Measurements from ENCODE around the gene FBP2. TPM values are rescaled to one million over a fixed set of nuclear protein-coding genes. Genes with fewer than 3 reads are reported as not detected.

Gene FBP2
- total RNA-seq, 1 donor from 2014 or later, result not detected

DNA sequence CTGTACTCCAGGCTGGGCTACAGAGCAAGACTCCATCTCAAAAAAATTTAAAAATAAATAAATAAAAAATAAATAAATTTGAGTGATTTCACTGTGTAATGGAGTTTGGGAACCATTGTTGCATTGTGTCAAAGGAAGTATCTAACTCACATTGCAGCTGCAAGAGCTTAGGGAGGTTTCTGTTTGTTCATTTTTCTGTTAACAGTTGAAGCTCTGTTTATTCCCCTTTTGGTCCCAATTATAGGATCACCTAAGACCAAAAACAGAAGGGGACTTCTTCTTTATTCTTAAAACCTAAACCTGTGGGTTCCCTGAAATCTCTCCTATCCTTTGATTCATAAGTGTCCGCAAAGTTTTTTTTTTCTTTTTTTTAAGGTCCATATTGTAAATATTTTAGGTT lies 67.4 kb downstream of the FBP2 start:
- no peak for FAIRE-seq
- Histone ChIP-seq H3K4me3 (ENCODE audit: low read depth, low read length) (no peak overlapping the region), H3K27me3 (ENCODE audit: control insufficient read depth, insufficient read depth, low read length) (no peaks in the 10 kb centered on the region), H3K36me3 (ENCODE audit: control insufficient read depth, insufficient read depth, low read length) (no peaks in the 10 kb centered on the region)
- no peak for DNase-seq (ENCODE audit: low read depth)
- TF ChIP-seq, protein P1, sequence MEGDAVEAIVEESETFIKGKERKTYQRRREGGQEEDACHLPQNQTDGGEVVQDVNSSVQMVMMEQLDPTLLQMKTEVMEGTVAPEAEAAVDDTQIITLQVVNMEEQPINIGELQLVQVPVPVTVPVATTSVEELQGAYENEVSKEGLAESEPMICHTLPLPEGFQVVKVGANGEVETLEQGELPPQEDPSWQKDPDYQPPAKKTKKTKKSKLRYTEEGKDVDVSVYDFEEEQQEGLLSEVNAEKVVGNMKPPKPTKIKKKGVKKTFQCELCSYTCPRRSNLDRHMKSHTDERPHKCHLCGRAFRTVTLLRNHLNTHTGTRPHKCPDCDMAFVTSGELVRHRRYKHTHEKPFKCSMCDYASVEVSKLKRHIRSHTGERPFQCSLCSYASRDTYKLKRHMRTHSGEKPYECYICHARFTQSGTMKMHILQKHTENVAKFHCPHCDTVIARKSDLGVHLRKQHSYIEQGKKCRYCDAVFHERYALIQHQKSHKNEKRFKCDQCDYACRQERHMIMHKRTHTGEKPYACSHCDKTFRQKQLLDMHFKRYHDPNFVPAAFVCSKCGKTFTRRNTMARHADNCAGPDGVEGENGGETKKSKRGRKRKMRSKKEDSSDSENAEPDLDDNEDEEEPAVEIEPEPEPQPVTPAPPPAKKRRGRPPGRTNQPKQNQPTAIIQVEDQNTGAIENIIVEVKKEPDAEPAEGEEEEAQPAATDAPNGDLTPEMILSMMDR (IDR thresholded peaks at IDR 0.05; ENCODE audit: insufficient read depth, low read length, severe bottlenecking), result no peak

DNA sequence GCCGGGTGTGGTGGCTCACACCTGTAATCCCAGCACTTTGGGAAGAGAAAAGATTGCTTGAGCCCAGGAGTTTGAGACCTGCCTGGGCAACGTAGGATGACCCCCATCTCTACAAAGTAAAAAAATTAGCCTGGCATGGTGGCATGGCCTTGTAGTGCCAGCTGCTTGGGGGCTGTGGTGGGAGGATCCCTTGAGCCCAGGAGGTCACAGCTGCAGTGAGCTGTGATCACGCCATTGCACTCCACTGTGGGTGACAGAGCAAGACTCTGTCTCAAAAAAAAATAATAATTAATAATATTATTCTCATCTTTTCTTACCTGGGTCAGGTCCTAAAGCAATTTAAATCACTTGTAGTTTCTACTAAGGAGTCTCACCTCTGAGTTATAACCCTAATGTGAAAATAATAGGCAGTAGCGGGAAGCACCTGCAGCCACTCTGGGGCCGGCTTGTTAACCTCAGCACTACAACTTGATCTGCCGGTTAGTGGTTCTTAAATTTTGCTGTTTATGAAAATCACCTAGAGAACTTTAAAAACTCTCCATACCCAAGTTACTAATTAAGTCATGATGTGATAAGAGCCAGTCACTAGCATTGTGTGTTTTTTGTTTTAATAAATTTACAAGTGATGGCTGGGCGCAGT lies 68.1 kb downstream of the FBP2 start:
- Histone ChIP-seq H3K4me3 (ENCODE audit: low read depth, low read length) (no peak overlapping the region), H3K27me3 (ENCODE audit: control insufficient read depth, insufficient read depth, low read length) (no peaks in the 10 kb centered on the region), H3K36me3 (ENCODE audit: control insufficient read depth, insufficient read depth, low read length) (no peaks in the 10 kb centered on the region)
- no peak for DNase-seq (ENCODE audit: low read depth)
- no peak for FAIRE-seq
- TF ChIP-seq, protein P1 (IDR thresholded peaks at IDR 0.05; ENCODE audit: insufficient read depth, low read length, severe bottlenecking), result no peak

DNA sequence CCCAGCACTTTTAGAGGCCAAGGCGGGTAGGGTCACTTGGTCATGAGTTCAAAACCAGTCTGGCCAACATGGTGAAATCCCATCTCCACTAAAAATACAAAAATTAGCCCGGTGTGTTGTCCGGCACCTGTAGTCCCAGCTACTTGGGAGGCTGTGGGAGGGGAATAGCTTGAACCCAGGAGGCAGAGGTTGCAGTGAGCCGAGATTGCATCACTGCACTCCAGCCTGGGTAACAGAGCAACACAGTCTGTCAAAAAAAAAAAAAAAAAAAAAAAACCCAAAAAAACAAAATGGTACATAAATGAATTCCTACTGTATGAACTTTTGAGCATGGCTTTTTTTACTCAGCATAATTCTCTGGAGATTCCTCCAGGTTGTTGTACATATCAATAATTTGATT lies 76.4 kb downstream of the FBP2 start:
- no peaks in the 10 kb centered on the region for H3K36me3 ChIP-seq (ENCODE audit: control insufficient read depth, insufficient read depth, low read length)
- no peaks in the 10 kb centered on the region for H3K27me3 ChIP-seq (ENCODE audit: control insufficient read depth, insufficient read depth, low read length)
- DNase-seq (ENCODE audit: low read depth) (no peak), FAIRE-seq (no peak)
- no peak overlapping the region for H3K4me3 ChIP-seq (ENCODE audit: low read depth, low read length)
- TF ChIP-seq, protein P1 (IDR thresholded peaks at IDR 0.05; ENCODE audit: insufficient read depth, low read length, severe bottlenecking), result no peak

DNA sequence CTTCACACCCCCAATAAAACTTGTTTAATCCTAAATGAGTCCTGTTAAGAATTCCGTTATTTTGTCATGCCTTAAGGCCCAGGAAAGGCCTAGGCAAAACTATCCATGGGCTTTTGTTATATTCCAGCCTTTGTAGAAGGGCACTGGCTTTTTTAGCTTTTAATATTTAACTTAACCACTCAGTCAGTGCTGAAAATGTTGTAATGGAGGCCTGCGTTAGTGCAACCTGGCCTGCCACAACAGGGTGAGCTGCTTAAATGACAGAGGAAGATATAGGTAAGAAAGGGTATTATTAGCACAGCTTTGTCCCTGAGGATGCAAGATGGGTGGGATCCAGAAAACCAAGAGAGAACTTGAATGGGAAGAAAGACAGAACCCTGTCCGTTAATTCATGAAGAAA lies 78.9 kb downstream of the FBP2 start:
- TF ChIP-seq, protein P1 (IDR thresholded peaks at IDR 0.05; ENCODE audit: insufficient read depth, low read length, severe bottlenecking), result no peak
- Histone ChIP-seq H3K27me3 (ENCODE audit: control insufficient read depth, insufficient read depth, low read length) (no peaks in the 10 kb centered on the region), H3K4me3 (ENCODE audit: low read depth, low read length) (no peak overlapping the region), H3K36me3 (ENCODE audit: control insufficient read depth, insufficient read depth, low read length) (no peaks in the 10 kb centered on the region)
- FAIRE-seq (no peak), DNase-seq (ENCODE audit: low read depth) (no peak)

DNA sequence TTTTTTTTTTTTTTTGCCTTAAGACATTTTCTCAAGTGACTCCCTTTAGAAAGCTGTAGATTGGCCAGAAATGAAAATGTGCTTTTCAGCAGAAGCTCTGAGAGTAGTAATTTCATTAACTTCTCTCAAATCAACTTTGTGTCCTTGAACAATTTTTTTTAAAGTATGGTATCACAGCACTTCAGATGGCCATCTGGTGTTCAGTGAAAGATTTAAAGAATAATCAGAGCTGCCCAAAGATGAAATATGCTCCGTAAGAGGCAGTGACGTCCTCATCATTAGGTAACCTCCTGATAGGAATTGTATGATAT lies 81.7 kb downstream of the FBP2 start:
- DNase-seq (ENCODE audit: low read depth), result no peak
- Histone ChIP-seq H3K4me3 (ENCODE audit: low read depth, low read length) (no peak overlapping the region), H3K36me3 (ENCODE audit: control insufficient read depth, insufficient read depth, low read length) (no peaks in the 10 kb centered on the region), H3K27me3 (ENCODE audit: control insufficient read depth, insufficient read depth, low read length) (no peaks in the 10 kb centered on the region)
- TF ChIP-seq, protein P1 (IDR thresholded peaks at IDR 0.05; ENCODE audit: insufficient read depth, low read length, severe bottlenecking), result no peak
- FAIRE-seq, result no peak
